Activated naive CD4-positive, alpha-beta T cell treated with Interleukin-2 at 50 U/mL for 16 hours (primary cell): ENCODE results near the gene HSD17B8.
"Not testable (repeated sequence)": the region's sequence is repeated elsewhere in the genome, so short reads cannot be mapped to it uniquely, and the experiment has no call there.

Experiments
- DNase-seq: peaks from one replicate; pipeline ENCODE4 v3.0.0-alpha.2; 2020

Gene HSD17B8

DNA sequence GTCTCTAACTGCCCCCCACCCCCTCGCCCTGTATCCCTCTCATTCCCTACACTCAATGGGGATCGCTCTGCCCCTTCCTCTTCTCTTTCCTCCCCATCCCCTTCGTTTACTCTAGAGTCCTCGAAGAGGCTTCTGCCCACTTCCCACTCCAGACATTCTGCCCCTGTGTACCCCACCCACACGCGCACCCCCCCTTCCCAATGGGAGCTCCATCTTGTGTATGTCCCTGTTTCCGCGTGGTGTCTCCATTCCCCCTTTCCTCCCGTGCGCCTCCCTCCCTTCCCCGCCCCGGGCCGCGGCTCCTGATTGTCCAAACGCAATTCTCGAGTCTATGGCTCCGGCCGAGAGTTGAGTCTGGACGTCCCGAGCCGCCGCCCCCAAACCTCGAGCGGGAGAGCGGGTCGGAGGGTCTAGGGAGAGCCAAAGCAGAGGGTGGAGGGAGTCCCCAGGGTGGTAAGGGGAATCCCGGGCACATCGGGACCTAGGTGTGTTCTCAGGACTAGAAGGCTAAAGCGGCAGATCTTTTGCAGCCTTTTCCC lies 3.2 kb downstream of the HSD17B8 start:
- DNase-seq, result no peak

DNA sequence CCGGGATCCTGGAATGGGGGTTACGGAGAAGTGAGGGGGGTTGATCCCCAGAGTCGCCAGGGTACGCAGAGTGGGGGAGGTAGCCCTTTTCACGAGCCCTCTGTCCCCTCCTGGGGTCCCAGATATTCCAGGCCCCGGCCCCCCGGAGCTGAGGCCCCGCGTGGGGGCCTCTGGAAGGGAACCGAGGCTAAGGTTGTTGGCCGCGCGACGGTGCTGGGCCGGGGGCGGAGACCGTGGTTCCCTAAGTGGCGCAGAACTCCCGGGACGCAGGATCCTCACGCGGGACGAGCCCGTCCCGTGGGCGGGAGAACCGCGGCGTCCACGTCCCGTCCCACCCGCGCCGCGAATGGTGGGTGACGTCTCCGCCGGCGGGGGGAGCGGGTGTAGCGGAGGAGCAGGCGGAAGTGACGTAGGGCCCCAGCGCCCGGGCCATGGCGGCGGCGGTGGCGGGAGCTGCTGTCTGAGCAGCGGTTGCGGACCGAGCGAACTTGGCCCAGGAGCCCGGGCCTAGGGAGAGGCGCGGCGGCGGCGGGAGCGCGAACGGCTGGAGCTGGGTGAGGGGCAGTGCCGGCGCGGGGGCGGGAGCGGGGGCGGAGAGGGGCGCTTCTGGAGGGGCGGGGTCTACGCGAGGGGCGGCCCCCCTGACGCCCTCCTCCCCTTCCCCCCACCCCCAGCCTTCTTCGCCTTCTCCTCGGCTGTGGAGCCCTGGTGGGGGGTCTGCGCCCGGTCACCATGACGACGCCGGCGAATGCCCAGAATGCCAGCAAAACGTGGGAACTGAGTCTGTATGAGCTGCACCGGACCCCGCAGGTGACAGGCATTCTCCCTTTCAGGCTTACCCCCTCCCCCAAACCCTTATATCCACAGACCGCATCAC lies 3.9 kb downstream of the HSD17B8 start, which contains the start of gene RING1:
Gene RING1 (plus strand): TSS at position 410 of the 877 bp plus-strand sequence. CDS start 323 bp downstream, at position 733.
- DNase-seq, result peak; percentile 86

DNA sequence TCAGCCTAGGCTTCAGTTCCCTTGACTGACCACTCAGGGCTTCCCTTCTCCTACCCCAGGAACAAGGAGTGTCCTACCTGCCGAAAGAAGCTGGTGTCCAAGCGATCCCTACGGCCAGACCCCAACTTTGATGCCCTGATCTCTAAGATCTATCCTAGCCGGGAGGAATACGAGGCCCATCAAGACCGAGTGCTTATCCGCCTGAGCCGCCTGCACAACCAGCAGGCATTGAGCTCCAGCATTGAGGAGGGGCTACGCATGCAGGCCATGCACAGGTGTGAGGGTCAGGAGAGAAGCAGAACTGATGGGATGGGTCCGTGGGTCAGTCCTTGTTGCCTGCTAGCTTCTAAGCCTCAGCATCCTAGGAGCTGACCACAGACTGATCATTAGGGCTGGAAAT lies 5.4 kb downstream of the HSD17B8 start:
- no peak for DNase-seq

DNA sequence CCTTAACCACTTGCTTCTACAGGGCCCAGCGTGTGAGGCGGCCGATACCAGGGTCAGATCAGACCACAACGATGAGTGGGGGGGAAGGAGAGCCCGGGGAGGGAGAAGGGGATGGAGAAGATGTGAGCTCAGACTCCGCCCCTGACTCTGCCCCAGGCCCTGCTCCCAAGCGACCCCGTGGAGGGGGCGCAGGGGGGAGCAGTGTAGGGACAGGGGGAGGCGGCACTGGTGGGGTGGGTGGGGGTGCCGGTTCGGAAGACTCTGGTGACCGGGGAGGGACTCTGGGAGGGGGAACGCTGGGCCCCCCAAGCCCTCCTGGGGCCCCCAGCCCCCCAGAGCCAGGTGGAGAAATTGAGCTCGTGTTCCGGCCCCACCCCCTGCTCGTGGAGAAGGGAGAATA lies 6.7 kb downstream of the HSD17B8 start:
- no peak for DNase-seq

DNA sequence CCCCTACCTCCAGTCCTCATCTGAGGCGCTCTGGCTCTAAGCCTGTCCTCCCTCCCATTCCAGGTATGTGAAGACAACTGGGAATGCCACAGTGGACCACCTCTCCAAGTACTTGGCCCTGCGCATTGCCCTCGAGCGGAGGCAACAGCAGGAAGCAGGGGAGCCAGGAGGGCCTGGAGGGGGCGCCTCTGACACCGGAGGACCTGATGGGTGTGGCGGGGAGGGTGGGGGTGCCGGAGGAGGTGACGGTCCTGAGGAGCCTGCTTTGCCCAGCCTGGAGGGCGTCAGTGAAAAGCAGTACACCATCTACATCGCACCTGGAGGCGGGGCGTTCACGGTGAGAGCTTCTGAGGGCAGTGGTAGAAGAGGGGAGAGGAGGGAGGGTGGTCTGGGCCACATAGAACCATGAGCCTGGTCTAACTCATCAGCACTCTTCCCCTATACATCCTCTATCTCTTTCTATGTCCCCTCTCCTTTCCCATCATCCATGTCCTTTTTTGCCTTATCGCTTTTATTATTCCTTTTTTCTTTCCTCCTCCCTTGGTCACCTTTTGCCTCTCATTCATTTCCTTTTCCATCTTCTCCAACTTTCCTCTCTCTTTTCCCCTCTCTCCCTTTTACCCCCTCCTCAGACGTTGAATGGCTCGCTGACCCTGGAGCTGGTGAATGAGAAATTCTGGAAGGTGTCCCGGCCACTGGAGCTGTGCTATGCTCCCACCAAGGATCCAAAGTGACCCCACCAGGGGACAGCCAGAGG lies 7.4 kb downstream of the HSD17B8 start:
- DNase-seq, result no peak

DNA sequence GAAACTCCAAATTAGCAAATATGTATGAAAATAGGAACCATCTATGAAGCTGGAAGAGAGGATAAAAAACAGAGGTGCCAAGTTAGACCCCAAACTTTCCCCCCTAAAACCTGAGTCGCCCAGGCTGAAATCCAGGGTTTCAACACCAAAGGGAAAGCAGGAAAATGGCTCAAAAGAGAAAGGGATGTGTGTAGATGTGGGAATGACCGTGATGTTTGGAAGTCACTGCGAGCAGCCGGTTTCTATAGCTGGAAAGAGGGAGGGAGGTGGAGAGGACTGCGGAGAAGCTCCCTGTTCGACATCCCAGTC lies 8.4 kb downstream of the HSD17B8 start:
- DNase-seq, result no peak

DNA sequence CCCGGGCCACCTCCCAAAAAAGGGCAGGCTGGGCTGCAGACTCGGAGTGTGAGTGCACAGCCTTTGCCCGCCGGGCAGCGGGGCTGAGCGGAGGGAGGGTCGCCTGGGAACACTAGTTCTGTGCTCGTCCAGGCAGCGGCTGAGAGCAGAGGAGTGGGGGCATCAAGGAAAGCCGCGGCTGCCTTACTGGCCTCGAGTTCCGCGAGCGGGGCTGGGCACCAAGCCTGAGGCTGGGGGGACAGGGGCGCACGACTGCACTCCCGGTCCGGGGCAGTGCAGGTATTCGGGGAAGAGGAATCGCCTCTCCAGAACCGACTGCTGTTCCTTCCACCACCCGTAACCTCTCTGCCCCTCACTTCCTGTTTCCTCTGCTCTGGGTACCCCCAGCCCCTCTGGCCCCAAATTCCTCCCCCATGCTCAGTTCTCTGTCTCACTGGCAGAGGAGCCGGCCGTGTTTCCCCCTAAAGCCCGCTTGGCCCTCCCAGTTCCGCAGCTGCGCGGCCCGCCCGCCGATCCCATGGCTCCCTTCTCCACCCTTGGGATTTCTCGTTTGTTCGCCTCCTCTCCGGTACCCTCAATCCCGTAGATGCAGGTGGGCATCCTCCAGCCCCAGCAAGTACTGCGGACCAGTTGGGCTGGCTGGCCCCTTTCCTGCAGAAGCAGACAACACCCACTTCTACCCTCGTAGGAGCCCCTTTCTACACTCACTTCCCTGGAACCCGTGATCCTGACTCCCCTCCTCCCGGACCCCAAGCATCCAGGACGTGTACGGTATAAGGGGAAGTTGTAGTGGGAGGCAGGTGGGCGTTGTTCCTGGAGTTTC lies 8.9 kb downstream of the HSD17B8 start:
- DNase-seq, result no peak

DNA sequence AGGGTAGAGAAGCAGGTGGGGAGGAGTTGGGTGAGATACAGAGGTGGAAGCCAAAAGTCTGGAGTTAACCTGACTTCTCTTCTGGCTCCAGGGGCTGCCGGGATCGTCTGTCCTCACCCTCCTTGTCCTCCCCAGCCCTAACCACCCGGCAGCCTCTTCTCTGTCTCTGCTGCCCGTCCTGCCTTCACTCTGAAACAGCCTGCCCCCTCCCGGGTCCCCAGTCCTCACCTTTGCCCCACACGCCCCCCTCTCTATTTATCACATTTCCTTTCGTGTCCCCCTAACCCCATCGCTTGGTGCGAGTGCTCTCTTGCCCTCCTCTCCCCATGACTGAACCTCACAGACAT lies 9.5 kb downstream of the HSD17B8 start:
- no peak for DNase-seq

DNA sequence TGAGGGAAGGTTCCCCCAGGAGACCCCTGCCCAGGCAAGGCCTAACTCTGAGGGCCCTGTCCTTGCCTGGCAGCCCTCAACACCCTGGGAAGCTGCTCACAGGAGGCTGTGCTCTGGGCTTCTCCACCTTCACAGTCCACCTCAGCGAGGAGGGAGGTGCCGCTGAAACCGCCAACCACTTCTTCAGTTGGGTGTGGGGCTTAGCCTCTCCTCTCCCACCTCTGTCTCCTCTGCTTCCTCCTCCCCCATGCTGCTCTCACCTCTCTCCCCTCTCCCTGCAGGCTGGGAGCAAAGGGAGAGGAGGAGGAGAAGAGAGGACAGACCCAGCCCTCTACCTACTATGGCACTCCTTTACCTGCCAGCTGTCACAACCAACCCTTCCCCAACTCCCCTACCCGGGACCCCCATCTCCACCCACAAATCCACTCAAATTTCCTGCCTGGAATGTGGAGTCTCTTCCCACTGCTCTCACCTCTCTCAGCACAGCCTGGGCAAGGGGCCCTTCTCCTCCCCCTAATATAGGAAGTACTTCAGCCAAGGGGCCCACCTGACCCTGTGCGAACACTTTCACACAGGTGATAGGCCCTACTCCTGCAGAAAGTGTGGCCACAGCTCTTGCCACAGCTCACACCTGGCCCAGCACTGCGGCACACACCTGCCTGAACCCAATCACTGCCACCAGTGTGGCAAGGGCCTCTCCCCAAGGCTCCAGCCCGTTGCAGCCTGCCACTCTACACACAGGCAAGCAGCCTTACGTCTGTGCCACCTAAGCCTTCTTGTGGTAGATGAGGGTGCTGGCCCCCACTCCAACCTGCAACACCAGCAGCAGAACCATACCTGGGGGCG lies 11.0 kb downstream of the HSD17B8 start:
- DNase-seq, result no peak

DNA sequence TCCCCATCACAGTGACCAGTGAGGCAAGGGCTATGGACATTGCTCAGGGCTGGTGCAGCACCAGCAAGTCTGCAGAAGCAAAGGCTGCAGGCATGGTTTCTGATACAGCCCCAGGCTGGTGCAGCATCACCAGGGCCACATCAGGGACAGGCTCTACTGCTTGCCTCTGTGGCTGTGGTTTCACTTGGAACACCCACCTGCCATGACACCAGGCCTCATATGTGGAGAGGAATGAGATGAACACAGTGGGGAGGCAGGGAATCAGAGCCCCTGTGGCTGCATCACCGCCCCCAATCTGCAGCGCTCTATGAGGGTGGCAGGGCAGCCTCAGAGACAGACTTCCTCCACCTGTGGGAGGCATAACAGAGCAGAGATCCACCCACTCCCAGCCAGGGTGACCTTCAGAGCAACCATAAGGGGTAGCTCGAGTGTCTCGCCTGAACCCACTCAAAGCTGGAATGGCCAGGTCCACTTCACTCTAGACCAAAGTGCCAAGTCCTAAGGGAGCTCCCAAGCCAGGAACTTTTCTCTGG lies 11.7 kb downstream of the HSD17B8 start:
- DNase-seq, result no peak

DNA sequence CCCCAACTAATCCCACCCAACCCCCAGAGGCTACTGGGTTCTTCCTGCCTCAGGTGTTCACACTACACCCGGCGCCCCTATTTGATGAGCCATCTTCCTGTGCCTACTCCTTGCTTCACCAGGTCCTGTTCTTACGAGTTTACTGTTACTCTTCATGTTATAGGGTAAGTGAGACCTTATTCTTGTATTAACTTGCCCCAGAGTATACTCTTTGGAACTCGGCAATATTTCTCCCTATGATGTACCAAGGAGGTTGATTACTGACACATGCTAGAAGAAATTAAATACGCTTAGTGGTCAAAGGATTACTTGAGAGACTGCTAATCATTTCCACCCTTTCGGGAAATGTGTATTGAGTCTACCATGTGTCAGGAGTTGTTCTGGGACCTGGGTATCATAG lies 12.8 kb downstream of the HSD17B8 start:
- DNase-seq, result no peak

DNA sequence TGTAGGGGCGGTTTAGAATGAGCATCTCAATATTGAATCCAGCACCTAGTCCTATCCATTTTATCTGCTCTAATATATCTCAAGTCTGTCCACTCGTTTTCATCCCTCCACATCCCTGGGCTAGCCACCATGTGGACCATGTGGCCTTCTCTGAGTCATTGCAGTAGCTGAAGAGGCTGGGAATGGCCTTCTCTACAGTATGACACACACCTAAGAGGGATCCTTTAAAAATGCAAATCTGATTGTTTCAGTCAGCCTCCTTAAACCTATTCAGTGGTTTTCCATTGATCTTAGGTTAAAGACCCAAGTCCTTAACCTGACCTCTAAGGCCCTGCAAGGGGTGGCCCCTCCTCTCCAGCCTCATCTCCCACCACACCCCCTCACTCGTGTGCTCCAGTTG lies 13.2 kb downstream of the HSD17B8 start:
- DNase-seq, result no peak

DNA sequence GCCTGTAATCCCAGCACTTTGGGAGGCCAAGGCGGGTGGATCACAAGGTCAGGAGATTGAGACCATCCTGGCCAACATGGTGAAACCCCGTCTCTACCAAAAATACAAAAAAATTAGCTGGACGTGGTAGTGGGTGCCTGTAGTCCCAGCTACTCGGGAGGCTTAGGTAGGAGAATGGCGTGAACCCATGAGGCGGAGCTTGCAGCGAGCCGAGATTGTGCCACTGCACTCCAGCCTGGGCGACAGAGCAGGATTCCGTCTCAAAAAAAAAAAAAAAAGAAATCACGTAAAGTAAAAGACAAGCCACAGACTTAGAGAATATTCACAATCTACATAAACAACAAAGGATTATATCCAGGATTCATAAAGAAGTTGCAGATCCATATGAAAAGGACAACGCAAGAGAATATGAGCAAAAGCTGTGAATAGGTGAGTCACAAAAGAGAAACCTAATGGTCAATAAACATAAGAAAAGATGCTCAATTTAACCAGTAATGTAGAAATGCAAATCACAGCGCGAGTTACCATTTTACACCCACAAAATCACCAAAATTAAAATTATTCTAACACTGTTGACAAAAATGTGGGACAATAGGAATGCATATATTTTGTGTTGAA lies 22.2 kb downstream of the HSD17B8 start:
- DNase-seq, result not testable (repeated sequence)

DNA sequence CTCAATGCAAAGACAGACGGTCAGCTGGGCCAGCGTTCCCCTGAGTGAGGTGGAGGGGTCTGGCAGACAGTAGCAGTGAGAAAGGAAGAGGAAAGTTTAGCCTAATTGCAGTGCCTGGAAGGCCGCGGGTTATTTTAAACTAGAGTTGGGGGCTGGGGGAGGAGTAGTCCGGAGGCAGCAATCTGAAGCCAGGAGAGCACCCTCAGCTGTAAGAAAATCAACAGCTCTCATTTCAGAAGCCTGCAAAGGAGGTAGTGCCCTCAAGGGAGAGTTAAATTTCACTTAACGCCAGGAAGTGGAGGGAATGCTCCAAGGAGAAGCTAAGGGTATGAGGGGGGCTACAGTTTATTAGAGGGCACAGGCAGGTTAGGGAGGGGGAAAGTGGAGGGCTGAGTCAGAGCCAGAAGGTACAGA lies 30.8 kb downstream of the HSD17B8 start:
- DNase-seq, result no peak

DNA sequence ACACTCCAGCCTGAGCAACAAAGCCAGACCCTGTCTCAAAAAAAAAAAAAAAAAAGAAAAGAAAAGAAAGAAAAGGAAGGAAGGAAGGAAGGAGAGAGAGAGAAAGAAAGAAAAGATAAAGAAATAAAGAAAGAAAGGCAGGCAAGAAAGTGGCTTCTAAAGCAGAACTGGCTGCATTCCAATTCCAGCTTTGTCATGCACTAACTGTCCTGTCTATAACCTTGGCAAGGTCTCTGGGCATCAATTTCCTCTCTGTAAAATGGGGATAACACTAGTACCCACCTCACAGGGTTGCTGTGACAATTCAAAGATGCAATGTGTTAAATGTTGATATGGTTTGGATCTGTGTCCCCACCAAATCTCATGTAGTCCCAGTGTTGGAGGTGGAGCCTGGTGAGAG lies 31.9 kb downstream of the HSD17B8 start:
- no peak for DNase-seq

DNA sequence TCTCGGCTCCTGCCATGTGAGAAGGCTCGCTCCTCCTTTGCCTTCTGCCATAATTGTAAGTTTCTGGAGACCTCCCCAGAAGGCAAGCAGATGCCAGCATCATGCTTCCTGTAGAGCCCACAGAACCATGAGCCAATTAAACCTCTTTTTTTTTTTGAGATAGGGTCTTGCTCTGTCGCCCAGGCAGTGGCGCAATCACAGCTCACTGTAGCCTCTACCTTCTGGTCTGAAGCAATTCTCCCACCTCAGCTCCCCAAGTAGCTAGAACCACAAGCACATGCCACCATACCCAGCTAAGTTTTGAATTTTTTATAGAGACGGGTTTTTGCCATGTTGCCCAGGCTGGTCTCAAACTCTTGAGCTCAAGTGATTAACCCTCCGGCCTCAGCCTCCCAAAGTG lies 32.4 kb downstream of the HSD17B8 start:
- DNase-seq, result no peak

DNA sequence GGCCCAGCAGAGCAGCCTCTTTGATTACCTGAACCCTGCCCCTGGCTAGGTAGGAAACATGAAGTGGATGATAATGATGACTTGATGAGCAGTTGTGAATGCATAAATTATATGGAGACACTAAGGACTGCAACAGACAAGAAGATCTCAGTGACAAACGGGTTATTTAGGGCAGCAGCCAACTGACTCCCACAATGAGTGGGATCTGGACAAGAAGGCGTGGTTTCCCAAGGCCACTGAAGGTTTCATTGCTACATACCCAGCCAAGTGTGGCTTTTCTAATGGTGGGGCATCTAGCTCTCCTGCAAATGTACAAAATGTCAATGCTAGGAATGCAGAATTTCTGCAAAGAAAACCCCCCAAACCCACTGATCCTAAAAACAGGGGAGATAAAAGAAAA lies 33.3 kb downstream of the HSD17B8 start:
- no peak for DNase-seq

DNA sequence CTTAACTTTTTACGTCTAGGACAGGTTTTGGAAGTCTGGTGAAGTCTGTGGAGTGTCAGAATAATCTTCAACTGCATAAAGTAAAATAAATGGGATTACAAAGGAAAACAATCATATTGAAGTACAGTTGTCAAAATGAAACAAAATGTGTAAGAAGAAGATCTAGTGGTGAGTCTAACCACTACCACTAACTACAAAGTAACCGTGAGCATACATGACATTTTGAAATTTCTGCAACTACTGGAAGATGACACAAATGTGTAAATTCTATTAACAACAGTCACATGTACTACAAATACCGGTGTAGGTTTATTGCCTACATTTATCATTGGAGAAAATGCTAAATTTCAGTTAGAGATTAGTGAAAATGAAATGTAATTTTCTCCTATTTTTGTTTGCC lies 37.5 kb downstream of the HSD17B8 start:
- DNase-seq, result no peak

DNA sequence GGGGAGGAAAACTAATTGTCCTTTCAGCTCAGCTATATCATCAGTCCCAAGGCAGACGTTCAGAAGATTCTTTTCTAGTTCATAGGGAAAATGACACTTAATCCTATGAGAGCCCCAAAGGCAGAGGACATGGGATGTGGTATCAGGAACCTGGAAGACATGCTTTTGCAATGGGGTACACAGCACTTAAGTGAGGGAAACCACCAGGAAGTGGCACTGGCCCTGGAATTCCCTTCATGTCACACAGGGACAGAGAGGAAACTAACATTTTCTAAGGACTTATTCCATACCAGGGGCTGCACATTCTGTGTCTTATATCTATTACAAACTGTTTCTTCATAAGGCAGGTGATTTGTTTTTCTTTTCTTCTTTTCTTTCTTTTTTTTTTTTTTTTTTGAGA lies 39.0 kb downstream of the HSD17B8 start:
- no peak for DNase-seq

DNA sequence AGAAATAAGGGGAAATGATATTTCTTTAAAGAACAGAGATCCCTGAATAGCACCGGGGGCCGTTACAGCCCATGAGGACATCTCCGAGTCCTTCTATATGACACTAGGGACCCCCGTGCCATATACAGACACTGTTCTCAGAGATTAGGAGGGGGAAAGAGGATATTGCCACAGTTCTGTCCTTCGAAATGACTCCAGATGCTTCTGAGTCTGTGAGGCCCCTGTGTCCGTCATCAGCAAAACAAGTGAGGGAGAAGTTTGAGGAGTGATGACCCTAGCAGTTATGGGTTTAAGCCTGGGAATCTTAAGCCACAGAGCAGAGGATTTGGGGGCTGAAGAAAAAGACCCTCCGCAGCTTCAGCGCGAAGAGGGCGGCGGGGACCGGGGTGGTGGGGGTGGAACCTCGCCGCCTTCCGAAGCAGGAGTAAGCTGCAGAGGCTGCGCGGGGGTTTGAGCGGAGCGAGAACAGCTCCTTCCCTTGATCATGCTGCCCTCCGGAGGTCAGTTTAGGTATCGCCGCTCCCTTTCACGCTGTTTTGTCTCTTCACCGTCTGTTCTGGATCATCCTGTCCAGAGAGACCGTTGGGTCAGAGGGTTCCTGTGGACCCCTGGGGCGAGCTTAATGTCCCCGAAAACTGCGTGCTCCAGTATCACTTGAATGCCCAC lies 43.7 kb downstream of the HSD17B8 start:
- peak; percentile 93 for DNase-seq

DNA sequence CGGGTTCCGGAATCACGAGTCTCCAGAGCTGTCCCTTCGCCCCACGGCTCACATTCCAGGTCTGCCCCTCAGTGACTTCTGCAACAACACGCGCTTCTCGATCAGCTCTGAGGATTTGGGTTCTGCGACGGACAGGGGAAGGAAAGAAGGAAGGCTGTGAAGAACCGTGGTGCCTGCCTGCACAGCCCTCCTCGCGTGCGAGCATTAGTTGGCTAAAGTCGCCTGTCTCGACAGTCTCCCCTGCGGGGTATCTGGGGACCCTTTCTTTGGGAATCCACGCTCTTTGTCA lies 44.1 kb downstream of the HSD17B8 start:
- DNase-seq, result no peak
